ENCODE results near the gene REX1BD.

REX1BD gene

DNA sequence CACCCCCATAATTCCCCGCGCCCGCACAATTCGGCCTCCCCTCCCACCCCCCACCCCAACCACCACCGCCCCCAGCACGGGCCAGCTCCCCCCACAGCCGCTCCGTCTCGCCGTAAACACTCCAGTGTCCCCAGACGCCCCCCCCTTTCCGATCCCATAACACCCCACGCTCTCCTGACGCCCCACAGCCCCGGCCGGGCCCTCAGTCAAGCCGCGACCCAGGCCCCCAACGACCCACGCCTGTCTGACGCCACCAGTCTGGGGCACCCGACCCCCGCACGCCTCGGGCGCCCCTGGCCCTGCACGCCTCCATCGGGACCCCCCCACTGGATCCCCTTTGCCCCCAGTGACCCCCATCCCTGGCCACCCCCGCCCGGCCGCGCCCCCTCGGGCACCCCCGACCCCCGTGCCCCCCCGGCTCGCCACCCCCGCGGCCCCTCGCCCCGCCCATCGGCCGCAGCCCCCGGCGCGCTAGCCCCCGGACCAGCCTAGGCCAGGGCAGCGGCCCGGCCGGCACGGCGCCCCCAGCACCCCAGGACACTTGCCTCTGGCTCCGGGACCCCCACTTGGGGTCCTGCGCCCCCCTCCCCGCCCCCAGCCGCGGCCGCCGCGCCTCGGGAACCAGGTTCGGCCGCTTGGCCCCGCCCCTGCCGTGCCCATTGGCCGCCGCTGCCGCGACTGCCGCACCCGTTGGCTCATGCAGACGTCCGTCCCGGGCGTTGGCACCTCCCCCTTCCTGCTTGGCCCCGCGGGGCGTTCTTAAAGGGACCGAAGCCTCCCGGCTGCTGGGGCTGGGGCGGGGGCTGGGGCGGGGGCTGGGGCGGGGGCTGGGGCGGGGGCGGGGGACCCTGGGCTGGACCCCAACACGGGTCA is 45.4 kb upstream of the REX1BD start, which contains the start of gene FKBP8:
TSS of gene FKBP8 (minus strand) at position 633 of the 873 bp plus-strand sequence. CDS start 1,603 bp downstream, outside the sequence.
- H3K27ac Mint-ChIP-seq, result peak within 1 kb of the TSS; percentile 54 to 89 (median 82)
- peak within 1 kb of the TSS; percentile 93 to 94 (median 94) for H3K4me3 Mint-ChIP-seq
- H3K27me3 Mint-ChIP-seq (ENCODE audit: low read depth), result no peaks in the 10 kb centered on the region
- TF ChIP-seq, protein P1, sequence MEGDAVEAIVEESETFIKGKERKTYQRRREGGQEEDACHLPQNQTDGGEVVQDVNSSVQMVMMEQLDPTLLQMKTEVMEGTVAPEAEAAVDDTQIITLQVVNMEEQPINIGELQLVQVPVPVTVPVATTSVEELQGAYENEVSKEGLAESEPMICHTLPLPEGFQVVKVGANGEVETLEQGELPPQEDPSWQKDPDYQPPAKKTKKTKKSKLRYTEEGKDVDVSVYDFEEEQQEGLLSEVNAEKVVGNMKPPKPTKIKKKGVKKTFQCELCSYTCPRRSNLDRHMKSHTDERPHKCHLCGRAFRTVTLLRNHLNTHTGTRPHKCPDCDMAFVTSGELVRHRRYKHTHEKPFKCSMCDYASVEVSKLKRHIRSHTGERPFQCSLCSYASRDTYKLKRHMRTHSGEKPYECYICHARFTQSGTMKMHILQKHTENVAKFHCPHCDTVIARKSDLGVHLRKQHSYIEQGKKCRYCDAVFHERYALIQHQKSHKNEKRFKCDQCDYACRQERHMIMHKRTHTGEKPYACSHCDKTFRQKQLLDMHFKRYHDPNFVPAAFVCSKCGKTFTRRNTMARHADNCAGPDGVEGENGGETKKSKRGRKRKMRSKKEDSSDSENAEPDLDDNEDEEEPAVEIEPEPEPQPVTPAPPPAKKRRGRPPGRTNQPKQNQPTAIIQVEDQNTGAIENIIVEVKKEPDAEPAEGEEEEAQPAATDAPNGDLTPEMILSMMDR (IDR thresholded peaks at IDR 0.05; ENCODE audit: unreplicated experiment in 3 of 3), result no peak
- no peaks in the 10 kb centered on the region for H3K4me1 Mint-ChIP-seq
- no peaks in the 10 kb centered on the region for H3K9me3 Mint-ChIP-seq
- peaks cover 17% of the 10 kb centered on the region for H3K36me3 Mint-ChIP-seq (ENCODE audit: low read depth)

GRCh38 chr19:18543814-18544475 is 44.7 kb upstream of the REX1BD start:
- Mint-ChIP-seq H3K27ac (peak overlapping the region; percentile 50 to 89 (median 54)), H3K4me1 (no peaks in the 10 kb centered on the region), H3K27me3 (ENCODE audit: low read depth) (no peaks in the 10 kb centered on the region), H3K36me3 (ENCODE audit: low read depth) (peaks cover 17% of the 10 kb centered on the region), H3K4me3 (peak overlapping the region; percentile 87 to 92 (median 90)), H3K9me3 (no peaks in the 10 kb centered on the region)
- TF ChIP-seq, protein P1 (IDR thresholded peaks at IDR 0.05; ENCODE audit: unreplicated experiment in 3 of 3), result no peak

DNA sequence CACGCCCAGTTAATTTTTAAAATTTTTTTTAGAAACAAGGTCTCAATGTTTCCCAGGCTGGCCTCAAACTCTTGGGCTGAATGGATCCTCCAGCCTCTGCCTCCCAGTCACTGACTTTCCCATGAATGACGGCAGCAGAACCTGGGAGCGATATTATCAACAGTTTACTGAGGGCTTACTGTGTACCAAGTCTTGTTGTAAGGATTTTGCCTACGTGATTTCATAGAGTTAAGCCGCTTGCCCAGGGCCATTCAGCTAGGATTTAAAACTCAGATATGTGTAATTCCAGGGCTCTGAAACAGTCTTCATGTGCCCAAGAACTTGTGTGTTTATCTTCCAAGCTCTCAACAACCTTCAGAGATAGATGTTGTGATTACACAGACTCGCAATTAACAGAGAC is 37.0 kb upstream of the REX1BD start:
- Mint-ChIP-seq H3K4me1 (no peaks in the 10 kb centered on the region), H3K4me3 (no peak overlapping the region), H3K27me3 (ENCODE audit: low read depth) (no peaks in the 10 kb centered on the region), H3K9me3 (no peaks in the 10 kb centered on the region), H3K27ac (no peak overlapping the region), H3K36me3 (ENCODE audit: low read depth) (no peaks in the 10 kb centered on the region)
- TF ChIP-seq, protein P1 (IDR thresholded peaks at IDR 0.05; ENCODE audit: unreplicated experiment in 3 of 3), result no peak

GRCh38 chr19:18557411-18558201 is 31.0 kb upstream of the REX1BD start, which contains the start of gene KXD1:
KXD1 (plus strand) TSS chr19:18557870; CDS start chr19:18562057, 4,187 bp downstream.
- TF ChIP-seq, protein P1 (IDR thresholded peaks at IDR 0.05; ENCODE audit: unreplicated experiment in 3 of 3), result no peak
- peak within 1 kb of the TSS; percentile 66 to 96 (median 76) for H3K27ac Mint-ChIP-seq
- peaks cover 3% of the 10 kb centered on the region for H3K36me3 Mint-ChIP-seq (ENCODE audit: low read depth)
- no peaks in the 10 kb centered on the region for H3K9me3 Mint-ChIP-seq
- H3K27me3 Mint-ChIP-seq (ENCODE audit: low read depth), result no peaks in the 10 kb centered on the region
- H3K4me3 Mint-ChIP-seq, result peak within 1 kb of the TSS; percentile 90 to 94 (median 90)
- H3K4me1 Mint-ChIP-seq, result peaks cover 7% of the 10 kb centered on the region

DNA sequence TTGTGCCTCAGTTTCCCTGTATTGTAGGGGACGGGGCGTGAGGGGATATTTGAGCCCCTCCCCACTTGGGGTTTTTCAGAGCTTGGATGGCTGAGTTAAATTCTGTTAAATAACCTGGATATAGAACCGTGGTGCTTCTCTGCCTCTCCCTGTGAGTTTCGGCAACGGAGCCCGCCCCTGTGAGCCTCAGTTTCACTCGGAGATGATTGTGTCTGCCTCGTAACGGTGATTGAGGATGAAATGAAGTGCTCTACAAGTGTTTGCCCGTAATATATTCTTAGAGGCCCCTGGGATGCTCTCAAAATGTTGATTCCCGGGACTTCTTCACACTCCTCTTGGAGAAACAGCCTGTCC is 30.4 kb upstream of the REX1BD start:
- Mint-ChIP-seq H3K36me3 (ENCODE audit: low read depth) (peaks cover 3% of the 10 kb centered on the region), H3K4me3 (peak overlapping the region; percentile 90 to 94 (median 90)), H3K4me1 (peaks cover 7% of the 10 kb centered on the region), H3K27me3 (ENCODE audit: low read depth) (no peaks in the 10 kb centered on the region), H3K9me3 (no peaks in the 10 kb centered on the region), H3K27ac (peak overlapping the region; percentile 19 to 76 (median 34))
- TF ChIP-seq, protein P1 (IDR thresholded peaks at IDR 0.05; ENCODE audit: unreplicated experiment in 3 of 3), result no peak

Data from nephron (organoid).